Activated CD4-positive, alpha-beta memory T cell treated with anti-CD3 and anti-CD28 coated beads for 36 hours (primary cell): ENCODE data around the gene MEGF11. TPM values are rescaled to one million over a fixed set of nuclear protein-coding genes. Genes with fewer than 3 reads are reported as not detected.

Experiments
- CTCF ChIA-PET: fragments of 350-600 bp; sonication (Branson Sonifier 250); formaldehyde crosslinking; loops from one replicate; lab custom pipeline; 2021; ENCODE audit warnings: antibody characterized with exemption, inconsistent platforms; lab: Charles Lee
- POLR2A ChIA-PET: fragments of 350-600 bp; sonication (Branson Sonifier 250); formaldehyde crosslinking; loops from one replicate; lab custom pipeline; 2021; ENCODE audit warnings: antibody characterized with exemption; lab: Charles Lee
- DNase-seq: peaks from one replicate; pipeline ENCODE4 v3.0.0-alpha.2; 2020
- H3K27ac Mint-ChIP-seq: one replicate; pipeline ENCODE4 v1.8.0; 2021; ENCODE audit warnings: mixed read lengths
- H3K27me3 Mint-ChIP-seq: one replicate; pipeline ENCODE4 v1.8.0; 2021; ENCODE audit warnings: mixed read lengths
- H3K36me3 Mint-ChIP-seq: one replicate; pipeline ENCODE4 v1.8.0; 2021; ENCODE audit warnings: mixed read lengths
- H3K4me1 Mint-ChIP-seq: one replicate; pipeline ENCODE4 v1.8.0; 2021; ENCODE audit warnings: low read depth, mixed read lengths
- H3K4me3 Mint-ChIP-seq: one replicate; pipeline ENCODE4 v1.8.0; 2021; ENCODE audit warnings: mild to moderate bottlenecking, mixed read lengths
- H3K9me3 Mint-ChIP-seq: one replicate; pipeline ENCODE4 v1.8.0; 2021; ENCODE audit warnings: mixed read lengths
- intact Hi-C: fragments of 100-400 bp; cut with micrococcal nuclease; formaldehyde crosslinking; loops from one replicate; pipeline ENCODE4 v1.15.1; 2023
- total RNA-seq, 2 experiments: library from RNA; stranded (reverse); gene quantifications; one replicate each; pipeline ENCODE4 v1.2.3, GENCODE V29; 2021

MEGF11 gene
- total RNA-seq, 2 experiments from 2014 or later, result not detected

GRCh38 chr15:66225656-66226274, 27.8 kb downstream of the MEGF11 start:
- H3K27me3 Mint-ChIP-seq, result peaks cover 5% of the 10 kb centered on the region
- H3K27ac Mint-ChIP-seq, result no peak overlapping the region
- ChIA-PET POLR2A (no interaction called here), CTCF (no interaction called here)
- no peak for DNase-seq
- no peaks in the 10 kb centered on the region for H3K4me1 Mint-ChIP-seq
- H3K4me3 Mint-ChIP-seq, result no peak overlapping the region
- H3K9me3 Mint-ChIP-seq, result no peaks in the 10 kb centered on the region
- intact Hi-C loops, result no loop called here
- no peaks in the 10 kb centered on the region for H3K36me3 Mint-ChIP-seq

GRCh38 chr15:66224946-66225345, 28.6 kb downstream of the MEGF11 start:
- no peaks in the 10 kb centered on the region for H3K4me1 Mint-ChIP-seq
- POLR2A ChIA-PET, result no interaction called here
- H3K36me3 Mint-ChIP-seq, result no peaks in the 10 kb centered on the region
- H3K27ac Mint-ChIP-seq, result no peak overlapping the region
- peaks cover 5% of the 10 kb centered on the region for H3K27me3 Mint-ChIP-seq
- no peak overlapping the region for H3K4me3 Mint-ChIP-seq
- DNase-seq, result no peak
- intact Hi-C loops, result no loop called here
- H3K9me3 Mint-ChIP-seq, result no peaks in the 10 kb centered on the region
- CTCF ChIA-PET, result no interaction called here

- CTCF ChIA-PET, result no interaction called here
- Mint-ChIP-seq H3K36me3 (no peaks in the 10 kb centered on the region), H3K9me3 (no peaks in the 10 kb centered on the region), H3K4me1 (no peaks in the 10 kb centered on the region), H3K27ac (no peak overlapping the region), H3K4me3 (no peak overlapping the region), H3K27me3 (peaks cover 5% of the 10 kb centered on the region)
- DNase-seq, result no peak
- intact Hi-C loops, result no loop called here
- POLR2A ChIA-PET, result no interaction called here
Measured at GRCh38 chr15:66222273-66223198, 31.0 kb downstream of the MEGF11 start.

- Mint-ChIP-seq H3K36me3 (no peaks in the 10 kb centered on the region), H3K9me3 (no peaks in the 10 kb centered on the region), H3K4me3 (no peak overlapping the region), H3K4me1 (no peaks in the 10 kb centered on the region), H3K27me3 (peaks cover 5% of the 10 kb centered on the region), H3K27ac (no peak overlapping the region)
- no peak for DNase-seq
- CTCF ChIA-PET, result no interaction called here
- POLR2A ChIA-PET, result no interaction called here
- intact Hi-C loops, result no loop called here
Measured at GRCh38 chr15:66221126-66221525, 32.4 kb downstream of the MEGF11 start.

GRCh38 chr15:66220601-66221000, 32.9 kb downstream of the MEGF11 start:
- POLR2A ChIA-PET, result no interaction called here
- no peak overlapping the region for H3K4me3 Mint-ChIP-seq
- no peak overlapping the region for H3K27ac Mint-ChIP-seq
- H3K36me3 Mint-ChIP-seq, result no peaks in the 10 kb centered on the region
- H3K9me3 Mint-ChIP-seq, result no peaks in the 10 kb centered on the region
- H3K4me1 Mint-ChIP-seq, result no peaks in the 10 kb centered on the region
- intact Hi-C loops, result no loop called here
- peaks cover 5% of the 10 kb centered on the region for H3K27me3 Mint-ChIP-seq
- CTCF ChIA-PET, result no interaction called here
- DNase-seq, result no peak

- POLR2A ChIA-PET, result no interaction called here
- Mint-ChIP-seq H3K9me3 (no peaks in the 10 kb centered on the region), H3K36me3 (no peaks in the 10 kb centered on the region), H3K27ac (no peak overlapping the region), H3K4me1 (no peaks in the 10 kb centered on the region), H3K27me3 (peaks cover 5% of the 10 kb centered on the region), H3K4me3 (no peak overlapping the region)
- DNase-seq, result no peak
- CTCF ChIA-PET, result interaction anchor here (1.2 kb wide), 1 partner anchor 27 kb away, joined by 4 read pairs; no protein-coding TSS in a partner anchor
- intact Hi-C loops, result no loop called here
Measured at GRCh38 chr15:66219339-66219738, 34.2 kb downstream of the MEGF11 start.

GRCh38 chr15:66216806-66217205, 36.7 kb downstream of the MEGF11 start:
- Mint-ChIP-seq H3K9me3 (no peaks in the 10 kb centered on the region), H3K27me3 (peaks cover 5% of the 10 kb centered on the region), H3K4me3 (no peak overlapping the region), H3K4me1 (no peaks in the 10 kb centered on the region), H3K36me3 (no peaks in the 10 kb centered on the region), H3K27ac (no peak overlapping the region)
- POLR2A ChIA-PET, result no interaction called here
- CTCF ChIA-PET, result no interaction called here
- no peak for DNase-seq
- intact Hi-C loops, result no loop called here

- no peak overlapping the region for H3K27ac Mint-ChIP-seq
- POLR2A ChIA-PET, result interaction anchor here (0.6 kb wide), 1 partner anchor 155 kb away, joined by 6 read pairs; no protein-coding TSS in a partner anchor
- H3K27me3 Mint-ChIP-seq, result no peaks in the 10 kb centered on the region
- intact Hi-C loops, result no loop called here
- H3K9me3 Mint-ChIP-seq, result no peaks in the 10 kb centered on the region
- no peaks in the 10 kb centered on the region for H3K36me3 Mint-ChIP-seq
- no peaks in the 10 kb centered on the region for H3K4me1 Mint-ChIP-seq
- no peak for DNase-seq
- H3K4me3 Mint-ChIP-seq, result no peak overlapping the region
- CTCF ChIA-PET, result no interaction called here
Measured at GRCh38 chr15:66215811-66216210, 37.7 kb downstream of the MEGF11 start.

- no peak for DNase-seq
- Mint-ChIP-seq H3K36me3 (no peaks in the 10 kb centered on the region), H3K4me1 (no peaks in the 10 kb centered on the region), H3K27me3 (no peaks in the 10 kb centered on the region), H3K9me3 (no peaks in the 10 kb centered on the region), H3K4me3 (no peak overlapping the region), H3K27ac (no peak overlapping the region)
- POLR2A ChIA-PET, result no interaction called here
- intact Hi-C loops, result no loop called here
- CTCF ChIA-PET, result no interaction called here
Measured at GRCh38 chr15:66214246-66214645, 39.3 kb downstream of the MEGF11 start.

- H3K4me1 Mint-ChIP-seq, result no peaks in the 10 kb centered on the region
- no peaks in the 10 kb centered on the region for H3K27me3 Mint-ChIP-seq
- ChIA-PET POLR2A (no interaction called here), CTCF (no interaction called here)
- intact Hi-C loops, result no loop called here
- no peak for DNase-seq
- no peak overlapping the region for H3K27ac Mint-ChIP-seq
- no peaks in the 10 kb centered on the region for H3K9me3 Mint-ChIP-seq
- H3K4me3 Mint-ChIP-seq, result no peak overlapping the region
- no peaks in the 10 kb centered on the region for H3K36me3 Mint-ChIP-seq
Measured at GRCh38 chr15:66212563-66212921, 41.0 kb downstream of the MEGF11 start.

- DNase-seq, result no peak
- POLR2A ChIA-PET, result no interaction called here
- CTCF ChIA-PET, result no interaction called here
- intact Hi-C loops, result no loop called here
- Mint-ChIP-seq H3K36me3 (no peaks in the 10 kb centered on the region), H3K27ac (no peak overlapping the region), H3K4me3 (no peak overlapping the region), H3K9me3 (peaks cover 3% of the 10 kb centered on the region), H3K4me1 (no peaks in the 10 kb centered on the region), H3K27me3 (no peaks in the 10 kb centered on the region)
Measured at GRCh38 chr15:66211670-66212562, 41.6 kb downstream of the MEGF11 start.

GRCh38 chr15:66210684-66211083, 42.9 kb downstream of the MEGF11 start:
- no peaks in the 10 kb centered on the region for H3K27me3 Mint-ChIP-seq
- H3K4me3 Mint-ChIP-seq, result no peak overlapping the region
- intact Hi-C loops, result no loop called here
- POLR2A ChIA-PET, result no interaction called here
- CTCF ChIA-PET, result no interaction called here
- H3K27ac Mint-ChIP-seq, result no peak overlapping the region
- H3K4me1 Mint-ChIP-seq, result no peaks in the 10 kb centered on the region
- no peak for DNase-seq
- H3K9me3 Mint-ChIP-seq, result peaks cover 5% of the 10 kb centered on the region
- no peaks in the 10 kb centered on the region for H3K36me3 Mint-ChIP-seq
